Embryonic facial prominence (tissue), 1 donor: ENCODE data around the gene RIMKLB.
"Not testable (repeated sequence)": the region's sequence is repeated elsewhere in the genome, so short reads cannot be mapped to it uniquely, and the experiment has no call there.

Source experiments
- DNase-seq: peaks from one replicate; pipeline ENCODE4 v3.0.0-alpha.2; 2016; ENCODE audit errors: extremely low spot score

Gene RIMKLB

DNA sequence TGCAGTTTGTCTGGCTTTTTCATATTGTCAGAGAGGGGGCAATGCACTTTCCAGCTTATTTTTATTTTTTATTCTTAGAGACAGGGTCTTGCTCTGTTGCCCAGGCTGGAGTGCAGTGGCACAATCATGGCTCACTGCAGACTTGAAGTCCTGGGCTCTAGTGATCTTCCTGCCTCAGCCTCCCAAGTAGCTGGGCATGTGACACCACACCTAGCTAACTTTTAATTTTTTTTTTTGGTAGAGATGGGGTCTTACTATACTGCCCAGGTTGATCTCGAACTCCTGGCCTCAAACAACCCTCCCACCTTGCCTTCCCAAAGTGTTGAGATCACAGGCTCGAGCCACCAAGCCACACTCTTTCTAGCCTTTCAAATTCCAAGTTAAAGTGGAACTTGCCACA lies 120.7 kb downstream of the RIMKLB start:
- no peak for DNase-seq

- no peak for DNase-seq
Measured at GRCh38 chr12:8819666-8819980, 121.8 kb downstream of the RIMKLB start.

GRCh38 chr12:8820676-8821407 lies 123.1 kb downstream of the RIMKLB start:
- DNase-seq = not testable (repeated sequence)

DNA sequence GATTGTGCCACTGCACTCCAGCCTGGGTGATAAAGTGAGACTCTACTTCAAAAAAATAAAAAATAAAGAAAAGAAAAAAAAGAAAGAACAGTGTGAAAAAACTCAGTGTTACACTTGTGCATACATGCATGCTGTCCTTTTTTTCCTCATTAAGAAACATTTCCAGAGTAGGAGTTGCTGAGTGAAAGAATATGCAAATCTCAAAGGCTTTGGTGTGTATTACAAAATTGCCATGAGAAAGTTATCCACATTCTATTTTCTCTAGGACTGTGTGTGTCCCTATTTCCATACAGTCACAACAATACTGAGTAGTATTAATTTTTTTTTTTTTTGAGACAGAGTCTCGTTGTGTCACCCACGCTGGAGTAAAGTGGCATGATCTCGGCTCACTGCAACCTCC lies 123.8 kb downstream of the RIMKLB start:
- no peak for DNase-seq

DNA sequence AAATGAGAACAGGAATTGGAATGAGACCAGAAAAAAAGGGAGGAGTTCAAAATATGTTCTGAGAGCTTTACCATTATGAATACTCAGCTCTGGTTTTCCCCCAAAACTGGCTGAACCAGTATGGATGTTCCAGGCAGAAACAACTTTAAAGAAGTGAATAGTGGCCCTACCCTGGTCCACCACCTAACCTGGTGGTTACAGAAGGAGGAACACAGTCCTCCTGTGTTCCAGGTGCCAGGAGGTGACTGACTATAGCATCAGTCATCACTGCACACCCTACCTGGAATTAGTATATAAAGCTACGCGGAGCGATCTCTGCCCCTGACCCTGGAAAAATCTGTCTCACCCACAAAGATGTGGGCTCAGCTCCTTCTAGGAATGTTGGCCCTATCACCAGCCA lies 124.5 kb downstream of the RIMKLB start, which contains the start of gene A2ML1:
A2ML1 (plus strand) TSS at position 324 of the 400 bp plus-strand sequence; CDS start at position 355, 31 bp downstream.
- no peak for DNase-seq

GRCh38 chr12:8823565-8824300 lies 125.9 kb downstream of the RIMKLB start:
- DNase-seq = no peak

- no peak for DNase-seq
Measured at GRCh38 chr12:8827551-8828256, 129.9 kb downstream of the RIMKLB start.

- no peak for DNase-seq
Measured at GRCh38 chr12:8828257-8829124, 130.7 kb downstream of the RIMKLB start.

- DNase-seq = no peak
Measured at GRCh38 chr12:8829125-8829518, 131.3 kb downstream of the RIMKLB start.

DNA sequence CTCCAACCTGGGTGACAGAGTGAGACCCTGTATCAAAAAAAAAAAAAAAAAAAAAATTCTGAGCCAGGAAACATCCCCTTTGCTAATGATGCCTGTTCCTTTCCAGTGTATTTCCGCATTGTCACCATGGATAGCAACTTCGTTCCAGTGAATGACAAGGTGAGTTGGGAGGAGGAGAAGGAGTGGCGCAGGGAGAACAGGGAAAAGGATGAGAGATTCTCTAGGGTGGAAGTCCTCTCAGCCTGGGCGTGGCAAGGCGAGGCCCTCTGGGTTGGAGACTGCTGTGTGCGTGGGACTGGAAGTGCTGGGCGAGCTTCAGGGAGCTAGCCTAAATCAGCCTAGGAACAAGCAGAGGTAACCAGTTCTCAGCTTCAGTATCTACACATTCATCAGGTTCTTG lies 131.8 kb downstream of the RIMKLB start:
- DNase-seq = no peak

GRCh38 chr12:8831116-8831515 lies 133.3 kb downstream of the RIMKLB start:
- DNase-seq = no peak

- no peak for DNase-seq
Measured at GRCh38 chr12:8832500-8832899, 134.7 kb downstream of the RIMKLB start.
